Thymus (tissue), 11 donors: Measurements from ENCODE around the gene PCDHB7. TPM values are rescaled to one million over a fixed set of nuclear protein-coding genes. Genes with fewer than 3 reads are reported as not detected.
"Not testable (repeated sequence)": the region's sequence is repeated elsewhere in the genome, so short reads cannot be mapped to it uniquely, and the experiment has no call there.

Experiments used
- DNase-seq, 9 donors: peaks; one replicate each; pipeline ENCODE4 v3.0.0-alpha.2; 2013; ENCODE audit warnings: low spot score in 9 of 9, low read depth in 6 of 9, missing footprints in 1 of 9
- H3K27ac ChIP-seq, 2 donors: one replicate each; pipeline ENCODE4 v1.5.1; 2013; ENCODE audit warnings: control low read depth in 1 of 2, low read depth in 1 of 2, low read length in 1 of 2, mild to moderate bottlenecking in 1 of 2, moderate library complexity in 1 of 2
- H3K27me3 ChIP-seq, 2 donors: one replicate each; pipeline ENCODE4 v1.5.1; 2013; ENCODE audit warnings: low read length in 1 of 2; ENCODE audit not compliant: control insufficient read depth in 2 of 2, insufficient read depth in 1 of 2
- H3K36me3 ChIP-seq, 2 donors: one replicate each; pipeline ENCODE4 v1.5.1; 2013; ENCODE audit warnings: low read length in 1 of 2, mild to moderate bottlenecking in 1 of 2, moderate library complexity in 1 of 2; ENCODE audit not compliant: control insufficient read depth in 2 of 2, insufficient read depth in 2 of 2
- H3K4me1 ChIP-seq, 2 donors: one replicate each; pipeline ENCODE4 v1.5.1; 2013; ENCODE audit warnings: low read length in 2 of 2; ENCODE audit not compliant: control insufficient read depth in 2 of 2, insufficient read depth in 2 of 2
- H3K4me3 ChIP-seq, 2 donors: one replicate each; pipeline ENCODE4 v1.5.1; 2013; ENCODE audit warnings: low read length in 2 of 2, control low read depth in 1 of 2, mild to moderate bottlenecking in 1 of 2
- H3K9me3 ChIP-seq, 2 donors: one replicate each; pipeline ENCODE4 v1.5.1; 2013; ENCODE audit warnings: low read length in 1 of 2, mild to moderate bottlenecking in 1 of 2; ENCODE audit not compliant: control insufficient read depth in 2 of 2, insufficient read depth in 1 of 2
- WGBS: extraction: QIAGEN DNeasy Blood & Tissue Kit; methylation state at CpG from one replicate; pipeline ENCODE4 v1.1.7; 2013; 5-methylcytosine and 5-hydroxymethylcytosine counted together
- polyA plus RNA-seq: library from polyadenylated mRNA; stranded (reverse); fragments of 200-250 nt; gene quantifications from one replicate; pipeline ENCODE4 v1.2.3, GENCODE V29; 2013
- total RNA-seq: library from RNA; stranded (reverse); fragments of 120-200 nt; gene quantifications from one replicate; pipeline ENCODE4 v1.2.4, GENCODE V29; 2013
- donor health status: healthy.

Gene PCDHB7
- total and polyA plus RNA-seq, 2 donors = 0.11 to 0.14 TPM

- H3K27ac ChIP-seq, H3K4me3 ChIP-seq, H3K9me3 ChIP-seq, H3K4me1 ChIP-seq, DNase-seq, H3K36me3 ChIP-seq: not testable (repeated sequence)
- peaks cover 0 to 35% of the 10 kb centered on the region in 2 donors for H3K27me3 ChIP-seq
- 61% methylated on average over 10 of the region's 12 CpGs for WGBS
Measured at GRCh38 chr5:141214583-141214982, 42.1 kb downstream of the PCDHB7 start.

- H3K9me3 ChIP-seq, H3K4me3 ChIP-seq, H3K27ac ChIP-seq, H3K36me3 ChIP-seq, H3K4me1 ChIP-seq, DNase-seq: not testable (repeated sequence)
- WGBS = 52% methylated on average over 35 of the region's 40 CpGs
- peaks cover 0 to 28% of the 10 kb centered on the region in 2 donors for H3K27me3 ChIP-seq
Measured at GRCh38 chr5:141215504-141215903, 43.1 kb downstream of the PCDHB7 start.

- not testable (repeated sequence) for H3K27ac ChIP-seq, H3K36me3 ChIP-seq, H3K9me3 ChIP-seq, H3K4me1 ChIP-seq, H3K4me3 ChIP-seq, DNase-seq
- WGBS = 41% methylated on average over 18 of the region's 26 CpGs
- peaks cover 0 to 24% of the 10 kb centered on the region in 2 donors for H3K27me3 ChIP-seq
Measured at GRCh38 chr5:141216035-141216434, 43.6 kb downstream of the PCDHB7 start.

- no peaks in the 10 kb centered on the region for H3K4me1 ChIP-seq
- H3K27ac ChIP-seq = no peak within 1 kb of the TSS
- no peaks in the 10 kb centered on the region for H3K36me3 ChIP-seq
- no peak within 1 kb of the TSS for H3K4me3 ChIP-seq
- 29% methylated on average over 15 of the region's 15 CpGs for WGBS
- peaks cover 0 to 31% of the 10 kb centered on the region in 2 donors for H3K27me3 ChIP-seq
- DNase-seq = peak in 3 of 9 donors; percentile 2 to 29 (median 6)
- H3K9me3 ChIP-seq = peaks cover 0 to 4% of the 10 kb centered on the region in 2 donors
Measured at GRCh38 chr5:141223112-141223783, 50.8 kb downstream of the PCDHB7 start, which contains the start of gene PCDHB14. PCDHB14 (plus strand) TSS chr5:141223343; CDS start chr5:141223506, 163 bp downstream.

DNA sequence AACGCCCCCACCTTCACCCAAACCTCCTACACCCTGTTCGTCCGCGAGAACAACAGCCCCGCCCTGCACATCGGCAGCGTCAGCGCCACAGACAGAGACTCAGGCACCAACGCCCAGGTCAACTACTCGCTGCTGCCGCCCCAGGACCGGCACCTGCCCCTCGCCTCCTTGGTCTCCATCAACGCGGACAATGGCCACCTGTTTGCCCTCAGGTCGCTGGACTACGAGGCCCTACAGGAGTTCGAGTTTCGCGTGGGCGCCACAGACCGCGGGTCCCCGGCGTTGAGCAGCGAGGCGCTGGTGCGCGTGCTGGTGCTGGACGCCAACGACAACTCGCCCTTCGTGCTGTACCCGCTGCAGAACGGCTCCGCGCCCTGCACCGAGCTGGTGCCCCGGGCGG is 52.4 kb downstream of the PCDHB7 start:
- H3K4me3 ChIP-seq, H3K36me3 ChIP-seq, H3K27ac ChIP-seq, DNase-seq, H3K9me3 ChIP-seq, H3K4me1 ChIP-seq: not testable (repeated sequence)
- peaks cover 0 to 29% of the 10 kb centered on the region in 2 donors for H3K27me3 ChIP-seq
- 35% methylated on average over 35 of the region's 40 CpGs for WGBS

- H3K27ac ChIP-seq, H3K36me3 ChIP-seq, H3K4me1 ChIP-seq, H3K4me3 ChIP-seq, H3K9me3 ChIP-seq, DNase-seq: not testable (repeated sequence)
- WGBS = 43% methylated on average over 23 of the region's 30 CpGs
- H3K27me3 ChIP-seq = peaks cover 0 to 29% of the 10 kb centered on the region in 2 donors
Measured at GRCh38 chr5:141225421-141225820, 53.0 kb downstream of the PCDHB7 start.

Other genes with a start within 250 kb of the PCDHB7 start
Only the 30 nearest of the 37 such genes appear.
- 0.38 TPM for gene PCDHAC2, start 206.2 kb upstream of the PCDHB7 start, total RNA-seq
- gene PCDHAC2, start 206.2 kb upstream of the PCDHB7 start, polyA plus RNA-seq = 0.02 TPM
- 0.05 TPM for gene PCDHB1, start 121.3 kb upstream of the PCDHB7 start, total RNA-seq
- gene PCDHB1, start 121.3 kb upstream of the PCDHB7 start, polyA plus RNA-seq = 0.02 TPM
- gene PCDHB2, start 78.0 kb upstream of the PCDHB7 start, total RNA-seq = 0.24 TPM
- 0.39 TPM for gene PCDHB2, start 78.0 kb upstream of the PCDHB7 start, polyA plus RNA-seq
- 0.09 TPM for gene PCDHB3, start 72.2 kb upstream of the PCDHB7 start, total RNA-seq
- 0.11 TPM for gene PCDHB3, start 72.2 kb upstream of the PCDHB7 start, polyA plus RNA-seq
- 0.09 TPM for gene PCDHB4, start 50.8 kb upstream of the PCDHB7 start, total RNA-seq
- 0.34 TPM for gene PCDHB4, start 50.8 kb upstream of the PCDHB7 start, polyA plus RNA-seq
- gene PCDHB5, start 37.4 kb upstream of the PCDHB7 start, total RNA-seq = 0.38 TPM
- gene PCDHB5, start 37.4 kb upstream of the PCDHB7 start, polyA plus RNA-seq = 1.0 TPM
- 0.09 TPM for gene PCDHB6, start 22.6 kb upstream of the PCDHB7 start, total RNA-seq
- 0.23 TPM for gene PCDHB6, start 22.6 kb upstream of the PCDHB7 start, polyA plus RNA-seq
- gene PCDHB8, start 5.1 kb downstream of the PCDHB7 start, total RNA-seq = 0.05 TPM
- 0.05 TPM for gene PCDHB8, start 5.1 kb downstream of the PCDHB7 start, polyA plus RNA-seq
- 0.14 TPM for gene PCDHB16, start 9.7 kb downstream of the PCDHB7 start, total RNA-seq
- 0.27 TPM for gene PCDHB16, start 9.7 kb downstream of the PCDHB7 start, polyA plus RNA-seq
- 0.19 TPM for gene PCDHB9, start 14.5 kb downstream of the PCDHB7 start, total RNA-seq
- 0.16 TPM for gene PCDHB9, start 14.5 kb downstream of the PCDHB7 start, polyA plus RNA-seq
- gene PCDHB10, start 19.7 kb downstream of the PCDHB7 start, total RNA-seq = 0.19 TPM
- gene PCDHB10, start 19.7 kb downstream of the PCDHB7 start, polyA plus RNA-seq = 0.23 TPM
- 0.24 TPM for gene PCDHB11, start 27.0 kb downstream of the PCDHB7 start, total RNA-seq
- 0.37 TPM for gene PCDHB11, start 27.0 kb downstream of the PCDHB7 start, polyA plus RNA-seq
- gene PCDHB12, start 36.1 kb downstream of the PCDHB7 start, total RNA-seq = 0.19 TPM
- 0.18 TPM for gene PCDHB12, start 36.1 kb downstream of the PCDHB7 start, polyA plus RNA-seq
- 0.14 TPM for gene PCDHB13, start 41.3 kb downstream of the PCDHB7 start, total RNA-seq
- 0.27 TPM for gene PCDHB13, start 41.3 kb downstream of the PCDHB7 start, polyA plus RNA-seq
- gene PCDHB14, start 50.7 kb downstream of the PCDHB7 start, total RNA-seq = 0.38 TPM
- gene PCDHB14, start 50.7 kb downstream of the PCDHB7 start, polyA plus RNA-seq = 0.87 TPM
- 0.33 TPM for gene PCDHB15, start 72.8 kb downstream of the PCDHB7 start, total RNA-seq
- 0.66 TPM for gene PCDHB15, start 72.8 kb downstream of the PCDHB7 start, polyA plus RNA-seq
- 0.09 TPM for gene SLC25A2, start 131.4 kb downstream of the PCDHB7 start, total RNA-seq
- 0.16 TPM for gene SLC25A2, start 131.4 kb downstream of the PCDHB7 start, polyA plus RNA-seq
- gene TAF7, start 148.1 kb downstream of the PCDHB7 start, total RNA-seq = 138 TPM
- 174 TPM for gene TAF7, start 148.1 kb downstream of the PCDHB7 start, polyA plus RNA-seq
- gene PCDHGA1, start 157.9 kb downstream of the PCDHB7 start, total RNA-seq = 0.09 TPM
- 0.16 TPM for gene PCDHGA1, start 157.9 kb downstream of the PCDHB7 start, polyA plus RNA-seq
- gene PCDHGA2, start 166.1 kb downstream of the PCDHB7 start, total RNA-seq = 0.19 TPM
- 0.46 TPM for gene PCDHGA2, start 166.1 kb downstream of the PCDHB7 start, polyA plus RNA-seq
- gene PCDHGA3, start 171.2 kb downstream of the PCDHB7 start, total RNA-seq = 0.19 TPM
- gene PCDHGA3, start 171.2 kb downstream of the PCDHB7 start, polyA plus RNA-seq = 0.11 TPM
- 0.14 TPM for gene PCDHGB1, start 177.5 kb downstream of the PCDHB7 start, total RNA-seq
- gene PCDHGB1, start 177.5 kb downstream of the PCDHB7 start, polyA plus RNA-seq = 0.11 TPM
- 0.19 TPM for gene PCDHGA4, start 182.4 kb downstream of the PCDHB7 start, total RNA-seq
- gene PCDHGA4, start 182.4 kb downstream of the PCDHB7 start, polyA plus RNA-seq = 0.11 TPM
- gene PCDHGB2, start 187.3 kb downstream of the PCDHB7 start, total RNA-seq = 0.28 TPM
- 0.21 TPM for gene PCDHGB2, start 187.3 kb downstream of the PCDHB7 start, polyA plus RNA-seq
- 0.19 TPM for gene PCDHGA5, start 191.5 kb downstream of the PCDHB7 start, total RNA-seq
- gene PCDHGA5, start 191.5 kb downstream of the PCDHB7 start, polyA plus RNA-seq = 0.18 TPM
- gene PCDHGB3, start 197.6 kb downstream of the PCDHB7 start, total RNA-seq = 0.33 TPM
- 0.14 TPM for gene PCDHGB3, start 197.6 kb downstream of the PCDHB7 start, polyA plus RNA-seq
- 0.47 TPM for gene PCDHGA6, start 201.2 kb downstream of the PCDHB7 start, total RNA-seq
- 1.2 TPM for gene PCDHGA6, start 201.2 kb downstream of the PCDHB7 start, polyA plus RNA-seq
- gene PCDHGA7, start 210.1 kb downstream of the PCDHB7 start, total RNA-seq = 0.28 TPM
- gene PCDHGA7, start 210.1 kb downstream of the PCDHB7 start, polyA plus RNA-seq = 0.46 TPM
- gene PCDHGB4, start 215.1 kb downstream of the PCDHB7 start, total RNA-seq = 1.0 TPM
- gene PCDHGB4, start 215.1 kb downstream of the PCDHB7 start, polyA plus RNA-seq = 1.6 TPM
- gene PCDHGA8, start 220.0 kb downstream of the PCDHB7 start, total RNA-seq = 0.19 TPM
- 0.18 TPM for gene PCDHGA8, start 220.0 kb downstream of the PCDHB7 start, polyA plus RNA-seq